ENCODE data around the gene HAPLN1.

The HAPLN1 gene

DNA sequence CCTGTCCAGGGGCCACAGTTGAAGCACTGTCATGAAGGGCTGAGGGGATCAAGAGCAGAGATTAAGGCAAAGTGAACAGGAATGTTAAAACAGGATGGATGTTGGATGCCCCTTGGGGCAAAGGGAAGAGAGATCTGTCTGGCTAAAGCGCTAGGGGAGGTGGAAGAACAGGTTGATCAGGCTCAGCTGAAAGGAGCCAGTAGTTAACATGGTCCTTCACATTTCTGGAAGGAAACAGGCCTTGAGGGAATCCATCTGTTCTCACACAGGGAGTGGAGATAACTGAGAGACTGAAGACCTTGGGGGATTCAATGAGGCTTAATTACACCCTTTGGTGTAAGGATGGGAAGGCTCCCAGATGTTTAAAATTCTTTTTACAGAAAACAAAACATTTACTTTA lies 5.8 kb downstream of the HAPLN1 start:
- Histone ChIP-seq H3K4me1 (ENCODE audit: control insufficient read depth, low read length) (no peaks in the 10 kb centered on the region; the same call in 1 of the 2 replicates), H3K9me2 (replicated peaks; ENCODE audit: control insufficient read depth, low read length) (no peaks in the 10 kb centered on the region), H4K20me1 (ENCODE audit: control insufficient read depth, insufficient read depth, low read depth, low read length) (no peaks in the 10 kb centered on the region), H3K4me3 (ENCODE audit: low read length) (no peak overlapping the region), H3F3A (ENCODE audit: control insufficient read depth, insufficient read depth) (no peaks in the 10 kb centered on the region), H3K27ac (ENCODE audit: low read depth, low read length) (no peak overlapping the region), H3K4me2 (ENCODE audit: low read length) (no peak overlapping the region), H3K9me3 (ENCODE audit: control insufficient read depth, insufficient read depth, low read length) (no peaks in the 10 kb centered on the region), H3K36me3 (ENCODE audit: control insufficient read depth, low read length) (no peaks in the 10 kb centered on the region), H3K27me3 (ENCODE audit: control insufficient read depth, low read length) (peaks cover 11% of the 10 kb centered on the region), H3K79me2 (ENCODE audit: control insufficient read depth, low read length) (no peaks in the 10 kb centered on the region)
- TF ChIP-seq EZH2phosphoT487 (IDR thresholded peaks at IDR 0.05; ENCODE audit: borderline replicate concordance, low read length), result no peak
- TF ChIP-seq, protein P1, sequence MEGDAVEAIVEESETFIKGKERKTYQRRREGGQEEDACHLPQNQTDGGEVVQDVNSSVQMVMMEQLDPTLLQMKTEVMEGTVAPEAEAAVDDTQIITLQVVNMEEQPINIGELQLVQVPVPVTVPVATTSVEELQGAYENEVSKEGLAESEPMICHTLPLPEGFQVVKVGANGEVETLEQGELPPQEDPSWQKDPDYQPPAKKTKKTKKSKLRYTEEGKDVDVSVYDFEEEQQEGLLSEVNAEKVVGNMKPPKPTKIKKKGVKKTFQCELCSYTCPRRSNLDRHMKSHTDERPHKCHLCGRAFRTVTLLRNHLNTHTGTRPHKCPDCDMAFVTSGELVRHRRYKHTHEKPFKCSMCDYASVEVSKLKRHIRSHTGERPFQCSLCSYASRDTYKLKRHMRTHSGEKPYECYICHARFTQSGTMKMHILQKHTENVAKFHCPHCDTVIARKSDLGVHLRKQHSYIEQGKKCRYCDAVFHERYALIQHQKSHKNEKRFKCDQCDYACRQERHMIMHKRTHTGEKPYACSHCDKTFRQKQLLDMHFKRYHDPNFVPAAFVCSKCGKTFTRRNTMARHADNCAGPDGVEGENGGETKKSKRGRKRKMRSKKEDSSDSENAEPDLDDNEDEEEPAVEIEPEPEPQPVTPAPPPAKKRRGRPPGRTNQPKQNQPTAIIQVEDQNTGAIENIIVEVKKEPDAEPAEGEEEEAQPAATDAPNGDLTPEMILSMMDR (IDR thresholded peaks at IDR 0.05; ENCODE audit: low read depth, low read length, poor library complexity, severe bottlenecking), result no peak

DNA sequence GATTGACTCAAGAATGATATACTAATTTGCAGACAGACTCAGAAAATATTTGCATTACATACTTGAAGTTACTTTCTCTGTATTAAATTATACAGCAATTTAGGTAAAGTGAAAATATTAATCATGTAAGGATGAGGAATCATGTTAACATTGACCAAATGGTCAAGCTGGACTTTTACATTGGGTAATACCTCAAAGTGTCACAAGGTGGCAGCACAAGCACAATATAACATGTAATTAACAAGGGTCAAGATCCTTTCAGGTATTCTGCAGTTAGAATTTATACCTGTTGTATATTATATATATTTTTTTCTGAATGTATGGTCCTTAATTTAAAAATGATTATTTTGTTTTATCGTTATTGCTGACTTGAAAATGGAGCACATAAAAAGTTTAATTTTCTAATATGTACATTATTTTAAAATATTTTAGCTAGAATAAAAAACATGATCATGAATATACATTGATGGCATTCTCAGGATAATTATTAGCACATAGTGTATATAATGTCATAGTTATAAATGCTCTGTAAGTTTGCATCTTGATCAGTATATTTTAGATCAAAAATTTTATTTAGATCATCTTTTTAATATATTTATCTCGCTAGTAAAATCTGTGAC lies 8.6 kb downstream of the HAPLN1 start:
- H3K36me3 ChIP-seq (ENCODE audit: control insufficient read depth, low read length), result no peaks in the 10 kb centered on the region
- H3K27ac ChIP-seq (ENCODE audit: low read depth, low read length), result no peak overlapping the region
- no peaks in the 10 kb centered on the region for H3K4me1 ChIP-seq (ENCODE audit: control insufficient read depth, low read length)
- H3K9me2 ChIP-seq (replicated peaks; ENCODE audit: control insufficient read depth, low read length), result no peaks in the 10 kb centered on the region
- no peak for TF ChIP-seq EZH2phosphoT487 (IDR thresholded peaks at IDR 0.05; ENCODE audit: borderline replicate concordance, low read length)
- TF ChIP-seq, protein P1 (IDR thresholded peaks at IDR 0.05; ENCODE audit: low read depth, low read length, poor library complexity, severe bottlenecking), result peak; percentile 64
- no peak overlapping the region for H3K4me3 ChIP-seq (ENCODE audit: low read length)
- no peaks in the 10 kb centered on the region for H3F3A ChIP-seq (ENCODE audit: control insufficient read depth, insufficient read depth)
- no peaks in the 10 kb centered on the region for H3K9me3 ChIP-seq (ENCODE audit: control insufficient read depth, insufficient read depth, low read length)
- no peaks in the 10 kb centered on the region for H4K20me1 ChIP-seq (ENCODE audit: control insufficient read depth, insufficient read depth, low read depth, low read length)
- peaks cover 4% of the 10 kb centered on the region for H3K27me3 ChIP-seq (ENCODE audit: control insufficient read depth, low read length)
- no peaks in the 10 kb centered on the region for H3K79me2 ChIP-seq (ENCODE audit: control insufficient read depth, low read length)
- H3K4me2 ChIP-seq (ENCODE audit: low read length), result no peak overlapping the region

DNA sequence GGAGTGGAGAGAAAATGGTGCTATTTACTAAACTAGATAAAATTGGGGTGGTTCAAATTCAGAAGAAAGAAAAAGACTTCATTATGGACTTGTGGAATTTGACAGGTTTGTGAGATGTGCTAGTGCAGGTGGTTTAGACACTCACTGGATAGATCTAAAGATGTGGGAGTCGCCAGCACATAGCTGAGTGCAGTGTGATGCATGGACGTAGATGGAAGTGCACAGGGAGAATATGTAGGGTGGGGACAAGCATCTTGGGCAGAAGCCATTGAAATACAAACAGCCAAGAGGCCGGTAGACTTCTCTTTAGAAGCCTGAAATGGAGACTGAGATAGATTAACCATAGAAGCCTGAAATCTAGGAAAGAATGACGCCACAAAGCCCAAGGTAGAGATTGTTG lies 10.7 kb downstream of the HAPLN1 start:
- H3K4me3 ChIP-seq (ENCODE audit: low read length), result no peak overlapping the region
- no peaks in the 10 kb centered on the region for H4K20me1 ChIP-seq (ENCODE audit: control insufficient read depth, insufficient read depth, low read depth, low read length)
- H3K9me3 ChIP-seq (ENCODE audit: control insufficient read depth, insufficient read depth, low read length), result no peaks in the 10 kb centered on the region
- H3K27me3 ChIP-seq (ENCODE audit: control insufficient read depth, low read length), result peaks cover 4% of the 10 kb centered on the region; the same call in 1 of the 2 replicates
- no peaks in the 10 kb centered on the region for H3F3A ChIP-seq (ENCODE audit: control insufficient read depth, insufficient read depth)
- H3K79me2 ChIP-seq (ENCODE audit: control insufficient read depth, low read length), result no peaks in the 10 kb centered on the region
- TF ChIP-seq, protein P1 (IDR thresholded peaks at IDR 0.05; ENCODE audit: low read depth, low read length, poor library complexity, severe bottlenecking), result no peak
- TF ChIP-seq EZH2phosphoT487 (IDR thresholded peaks at IDR 0.05; ENCODE audit: borderline replicate concordance, low read length), result no peak
- no peak overlapping the region for H3K27ac ChIP-seq (ENCODE audit: low read depth, low read length)
- no peaks in the 10 kb centered on the region for H3K9me2 ChIP-seq (replicated peaks; ENCODE audit: control insufficient read depth, low read length)
- H3K4me2 ChIP-seq (ENCODE audit: low read length), result no peak overlapping the region
- H3K4me1 ChIP-seq (ENCODE audit: control insufficient read depth, low read length), result no peaks in the 10 kb centered on the region
- H3K36me3 ChIP-seq (ENCODE audit: control insufficient read depth, low read length), result no peaks in the 10 kb centered on the region
